Caco-2 (cell line): ENCODE measurements around the gene CCDC174. TPM values are rescaled to one million over a fixed set of nuclear protein-coding genes. Genes with fewer than 3 reads are reported as not detected.

Experiments used
- BruUV-seq: library from RNA; stranded (reverse); fragments of 400-500 nt; replicated peaks from 2 replicates; lab custom pipeline; 2021; lab: Mats Ljungman, UMichigan
- CTCF ChIA-PET: fragments of 300-600 bp; sonication (Branson Sonifier 250); formaldehyde crosslinking; loops from one replicate; lab custom pipeline; 2022; ENCODE audit warnings: antibody characterized with exemption; lab: Charles Lee
- POLR2A ChIA-PET: fragments of 300-600 bp; sonication (Branson Sonifier 250); formaldehyde crosslinking; loops from one replicate; lab custom pipeline; 2022; ENCODE audit warnings: antibody characterized with exemption; lab: Charles Lee
- DNase-seq, 2 experiments: peaks; one replicate each; pipeline versions ENCODE4 v3.0.0 to v3.0.0-alpha.2; 2020 to 2022
- H3K27me3 ChIP-seq: replicated peaks from 2 replicates; pipeline ENCODE4 v1.6.0; 2011; ENCODE audit warnings: low read length; ENCODE audit not compliant: control insufficient read depth, insufficient read depth
- H3K36me3 ChIP-seq: 2 replicates; pipeline ENCODE4 v1.5.1; 2011; ENCODE audit warnings: low read length; ENCODE audit not compliant: control insufficient read depth, insufficient read depth
- H3K4me1 ChIP-seq: fragments of 250-450 bp; sonication (Bioruptor Pico); 2 replicates; pipeline ENCODE4 v1.5.1; 2020; ENCODE audit warnings: mild to moderate bottlenecking
- H3K4me3 ChIP-seq: 2 replicates; pipeline ENCODE4 v1.5.1; 2011; ENCODE audit warnings: low read depth, mild to moderate bottlenecking, control low read depth, low read length
- H3K9me3 ChIP-seq: fragments of 250-450 bp; sonication (Bioruptor Pico); 2 replicates; pipeline ENCODE4 v1.5.1; 2020; ENCODE audit warnings: mild to moderate bottlenecking, moderate library complexity
- H3K27ac Mint-ChIP-seq: one replicate; pipeline ENCODE4 v1.8.0; 2022; ENCODE audit warnings: mixed read lengths; ENCODE audit not compliant: unreplicated experiment
- H3K27me3 Mint-ChIP-seq: one replicate; pipeline ENCODE4 v1.8.0; 2022; ENCODE audit warnings: mixed read lengths; ENCODE audit not compliant: insufficient read depth, unreplicated experiment
- H3K36me3 Mint-ChIP-seq: one replicate; pipeline ENCODE4 v1.8.0; 2022; ENCODE audit warnings: mild to moderate bottlenecking, mixed read lengths; ENCODE audit not compliant: insufficient read depth, unreplicated experiment
- H3K4me1 Mint-ChIP-seq: one replicate; pipeline ENCODE4 v1.8.0; 2022; ENCODE audit warnings: low read depth, mixed read lengths; ENCODE audit not compliant: unreplicated experiment
- H3K4me3 Mint-ChIP-seq: one replicate; pipeline ENCODE4 v1.8.0; 2022; ENCODE audit warnings: mild to moderate bottlenecking, moderate library complexity, mixed read lengths; ENCODE audit not compliant: unreplicated experiment
- H3K9me3 Mint-ChIP-seq: one replicate; pipeline ENCODE4 v1.8.0; 2022; ENCODE audit warnings: mixed read lengths; ENCODE audit not compliant: unreplicated experiment
- intact Hi-C: fragments of 100-400 bp; cut with micrococcal nuclease; formaldehyde crosslinking; loops from one replicate; pipeline ENCODE4 v1.10.0; 2022; ENCODE audit not compliant: unreplicated experiment
- total RNA-seq: library from RNA; stranded (reverse); gene quantifications from 2 replicates; pipeline ENCODE4 v1.2.3, GENCODE V29; 2022
- TF ChIP-seq, protein P1 (sequence below), 2 experiments: fragments of 200-600 bp in 1 of 2; IDR thresholded peaks; 1 replicate in 1 of 2; 2 replicates in 1 of 2; pipeline versions ENCODE4 v1.5.1 to v1.8.0; 2011 to 2022; ENCODE audit warnings: antibody characterized with exemption in 1 of 2, control low read depth in 1 of 2, inconsistent platforms in 1 of 2, low read depth in 1 of 2, low read length in 1 of 2, mild to moderate bottlenecking in 1 of 2, moderate library complexity in 1 of 2; ENCODE audit not compliant: insufficient read depth in 1 of 2, severe bottlenecking in 1 of 2, unreplicated experiment in 1 of 2

Gene CCDC174
- total RNA-seq, 1 experiment from 2014 or later: 22.4 TPM

DNA sequence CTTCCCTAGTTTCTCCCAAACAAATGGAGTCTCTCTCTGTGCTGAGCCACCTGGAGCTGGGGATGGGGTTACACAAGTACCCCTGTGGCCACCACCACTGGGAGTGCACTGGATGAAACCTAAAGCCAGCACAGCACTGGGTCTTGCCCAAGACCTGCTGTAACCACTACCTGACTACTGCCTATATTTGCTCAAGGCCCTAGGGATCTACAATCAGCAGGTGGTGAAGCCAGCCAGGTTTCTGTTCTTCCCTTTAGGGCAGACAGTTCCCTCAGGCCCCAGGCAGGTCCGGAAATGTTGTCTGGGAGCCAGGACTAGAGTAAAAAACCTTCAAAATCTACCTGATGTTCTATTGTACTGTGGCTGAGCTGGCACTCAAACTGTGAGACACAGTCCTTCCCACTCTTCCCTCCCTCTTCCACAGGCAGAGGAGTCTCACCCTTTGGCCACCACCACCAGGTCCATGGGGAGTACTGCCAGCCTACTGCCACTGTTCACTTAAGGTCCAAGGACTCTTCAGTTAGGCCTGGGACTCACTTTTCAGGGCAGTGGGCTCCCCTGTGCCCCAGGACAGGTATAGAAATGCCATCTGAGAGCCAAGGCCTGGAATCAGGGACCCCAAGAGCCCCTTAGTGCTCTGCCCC is 47.2 kb downstream of the CCDC174 start:
- POLR2A ChIA-PET: no interaction called here
- Histone ChIP-seq H3K4me1 (no peaks in the 10 kb centered on the region), H3K9me3 (no peaks in the 10 kb centered on the region), H3K4me3 (no peak overlapping the region), H3K36me3 (no peaks in the 10 kb centered on the region), H3K27me3 (no peaks in the 10 kb centered on the region)
- H3K27ac Mint-ChIP-seq: no peak overlapping the region
- TF ChIP-seq, protein P1, sequence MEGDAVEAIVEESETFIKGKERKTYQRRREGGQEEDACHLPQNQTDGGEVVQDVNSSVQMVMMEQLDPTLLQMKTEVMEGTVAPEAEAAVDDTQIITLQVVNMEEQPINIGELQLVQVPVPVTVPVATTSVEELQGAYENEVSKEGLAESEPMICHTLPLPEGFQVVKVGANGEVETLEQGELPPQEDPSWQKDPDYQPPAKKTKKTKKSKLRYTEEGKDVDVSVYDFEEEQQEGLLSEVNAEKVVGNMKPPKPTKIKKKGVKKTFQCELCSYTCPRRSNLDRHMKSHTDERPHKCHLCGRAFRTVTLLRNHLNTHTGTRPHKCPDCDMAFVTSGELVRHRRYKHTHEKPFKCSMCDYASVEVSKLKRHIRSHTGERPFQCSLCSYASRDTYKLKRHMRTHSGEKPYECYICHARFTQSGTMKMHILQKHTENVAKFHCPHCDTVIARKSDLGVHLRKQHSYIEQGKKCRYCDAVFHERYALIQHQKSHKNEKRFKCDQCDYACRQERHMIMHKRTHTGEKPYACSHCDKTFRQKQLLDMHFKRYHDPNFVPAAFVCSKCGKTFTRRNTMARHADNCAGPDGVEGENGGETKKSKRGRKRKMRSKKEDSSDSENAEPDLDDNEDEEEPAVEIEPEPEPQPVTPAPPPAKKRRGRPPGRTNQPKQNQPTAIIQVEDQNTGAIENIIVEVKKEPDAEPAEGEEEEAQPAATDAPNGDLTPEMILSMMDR (IDR thresholded peaks at IDR 0.05; ENCODE audit: insufficient read depth in 1 of 2, low read depth in 1 of 2, low read length in 1 of 2, severe bottlenecking in 1 of 2, unreplicated experiment in 1 of 2): no peak
- CTCF ChIA-PET: no interaction called here
- intact Hi-C loops: no loop called here
- H3K9me3 Mint-ChIP-seq: peaks cover 10% of the 10 kb centered on the region
- no TSS peak for BruUV-seq
- H3K4me1 Mint-ChIP-seq: no peaks in the 10 kb centered on the region
- H3K27me3 Mint-ChIP-seq: no peaks in the 10 kb centered on the region
- H3K4me3 Mint-ChIP-seq: no peak overlapping the region
- no peaks in the 10 kb centered on the region for H3K36me3 Mint-ChIP-seq
- no peak for DNase-seq

DNA sequence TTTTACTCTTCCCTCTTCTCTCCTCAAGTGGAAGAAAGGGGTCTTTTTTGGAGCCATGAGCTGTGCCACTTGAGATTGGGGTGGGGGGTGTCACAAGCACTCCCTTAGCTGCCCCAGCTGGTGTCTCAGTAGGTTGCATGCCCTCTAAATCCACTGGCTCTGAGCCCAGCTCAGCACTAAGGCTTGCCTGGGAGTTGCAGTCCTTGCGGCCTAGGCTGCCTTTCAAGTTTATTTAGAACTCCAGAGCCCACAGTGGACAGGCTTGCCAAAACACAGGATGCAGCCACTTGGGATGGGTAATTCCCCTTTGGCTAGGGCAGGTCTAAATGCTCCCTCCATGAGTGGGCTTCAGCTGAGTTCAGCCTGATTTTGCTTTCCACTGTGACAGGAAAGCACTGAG is 48.1 kb downstream of the CCDC174 start:
- Mint-ChIP-seq H3K27me3 (no peaks in the 10 kb centered on the region), H3K9me3 (peaks cover 4% of the 10 kb centered on the region), H3K4me3 (no peak overlapping the region), H3K36me3 (no peaks in the 10 kb centered on the region), H3K4me1 (no peaks in the 10 kb centered on the region), H3K27ac (no peak overlapping the region)
- Histone ChIP-seq H3K36me3 (no peaks in the 10 kb centered on the region), H3K9me3 (no peaks in the 10 kb centered on the region), H3K27me3 (no peaks in the 10 kb centered on the region), H3K4me1 (no peaks in the 10 kb centered on the region), H3K4me3 (no peak overlapping the region)
- no TSS peak for BruUV-seq
- ChIA-PET CTCF (no interaction called here), POLR2A (no interaction called here)
- no peak for DNase-seq
- intact Hi-C loops: no loop called here
- TF ChIP-seq, protein P1 (IDR thresholded peaks at IDR 0.05; ENCODE audit: insufficient read depth in 1 of 2, low read depth in 1 of 2, low read length in 1 of 2, severe bottlenecking in 1 of 2, unreplicated experiment in 1 of 2): no peak

DNA sequence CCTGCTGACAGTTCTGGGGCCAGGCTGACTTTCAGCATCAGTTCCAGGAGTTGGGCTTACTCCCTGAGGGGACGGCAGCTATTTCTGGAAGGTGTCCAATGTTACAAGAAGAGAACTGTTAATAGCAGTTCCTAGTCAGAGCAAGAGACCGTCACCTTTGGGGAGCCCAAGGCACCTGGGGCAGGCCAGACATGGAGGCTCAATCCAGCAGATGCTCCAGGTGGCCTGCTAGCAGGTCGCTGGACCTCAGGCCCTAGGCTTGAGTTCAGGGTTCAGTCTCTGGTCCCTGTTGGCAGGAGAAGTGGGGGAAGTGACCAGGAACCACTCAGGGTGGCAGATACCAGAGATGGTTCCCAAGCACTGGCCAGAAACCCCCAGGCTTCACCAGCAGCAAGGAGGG is 49.3 kb downstream of the CCDC174 start:
- H3K4me3 ChIP-seq: no peak overlapping the region
- no TSS peak for BruUV-seq
- no peaks in the 10 kb centered on the region for H3K4me1 ChIP-seq
- H3K9me3 ChIP-seq: no peaks in the 10 kb centered on the region
- H3K4me3 Mint-ChIP-seq: no peak overlapping the region
- H3K27ac Mint-ChIP-seq: no peak overlapping the region
- no peaks in the 10 kb centered on the region for H3K27me3 ChIP-seq
- H3K9me3 Mint-ChIP-seq: no peaks in the 10 kb centered on the region
- ChIA-PET POLR2A (no interaction called here), CTCF (no interaction called here)
- H3K36me3 Mint-ChIP-seq: no peaks in the 10 kb centered on the region
- TF ChIP-seq, protein P1 (IDR thresholded peaks at IDR 0.05; ENCODE audit: insufficient read depth in 1 of 2, low read depth in 1 of 2, low read length in 1 of 2, severe bottlenecking in 1 of 2, unreplicated experiment in 1 of 2): no peak
- H3K36me3 ChIP-seq: no peaks in the 10 kb centered on the region
- no peaks in the 10 kb centered on the region for H3K4me1 Mint-ChIP-seq
- intact Hi-C loops: no loop called here
- DNase-seq: no peak
- no peaks in the 10 kb centered on the region for H3K27me3 Mint-ChIP-seq
